Trophoblast cell (in vitro differentiated cells and primary cell): ENCODE measurements around the gene PBX4.

ENCODE experiments used
- DNase-seq, 2 donors: peaks; one replicate each; pipeline ENCODE4 v3.0.0-alpha.2; 2016
- H2AFZ ChIP-seq: 2 replicates; pipeline ENCODE4 v1.6.1; 2013; ENCODE audit warnings: low read length, moderate library complexity, mild to moderate bottlenecking; ENCODE audit not compliant: insufficient read depth, poor library complexity
- H2AK5ac ChIP-seq: 2 replicates; pipeline ENCODE4 v1.6.1; 2013; ENCODE audit warnings: mild to moderate bottlenecking, low read length
- H2BK120ac ChIP-seq: 2 replicates; pipeline ENCODE4 v1.6.1; 2013; ENCODE audit warnings: low read length, mild to moderate bottlenecking, moderate library complexity; ENCODE audit not compliant: insufficient read depth, poor library complexity
- H2BK12ac ChIP-seq: 2 replicates; pipeline ENCODE4 v1.6.1; 2013; ENCODE audit warnings: mild to moderate bottlenecking, low read length, moderate library complexity
- H2BK5ac ChIP-seq: 2 replicates; pipeline ENCODE4 v1.6.1; 2013; ENCODE audit warnings: low read length, low read depth, moderate library complexity, mild to moderate bottlenecking; ENCODE audit not compliant: poor library complexity
- H3K14ac ChIP-seq: 2 replicates; pipeline ENCODE4 v1.6.1; 2013; ENCODE audit warnings: mild to moderate bottlenecking, low read length
- H3K18ac ChIP-seq: 2 replicates; pipeline ENCODE4 v1.6.1; 2013; ENCODE audit warnings: mild to moderate bottlenecking, low read length
- H3K23ac ChIP-seq: 2 replicates; pipeline ENCODE4 v1.6.1; 2013; ENCODE audit warnings: low read length
- H3K27ac ChIP-seq: 2 replicates; pipeline ENCODE4 v1.5.1; 2013; ENCODE audit warnings: low read depth, mild to moderate bottlenecking, inconsistent platforms, low read length, moderate library complexity
- H3K27me3 ChIP-seq: 2 replicates; pipeline ENCODE4 v1.6.1; 2013; ENCODE audit warnings: inconsistent platforms, mild to moderate bottlenecking, low read length, moderate library complexity; ENCODE audit not compliant: insufficient read depth
- H3K36me3 ChIP-seq, 2 experiments: 1 replicate in 1 of 2; 2 replicates in 1 of 2; pipeline ENCODE4 v1.6.1; 2013; ENCODE audit warnings: low read length in 2 of 2, mild to moderate bottlenecking in 2 of 2, moderate library complexity in 1 of 2; ENCODE audit not compliant: insufficient read depth in 2 of 2, control insufficient read depth in 1 of 2
- H3K4ac ChIP-seq: 2 replicates; pipeline ENCODE4 v1.6.1; 2013; ENCODE audit warnings: low read depth, mild to moderate bottlenecking, low read length, moderate library complexity
- H3K4me1 ChIP-seq, 2 experiments: 1 replicate in 1 of 2; 2 replicates in 1 of 2; pipeline ENCODE4 v1.6.1; 2013; ENCODE audit warnings: low read length in 2 of 2, mild to moderate bottlenecking in 2 of 2, moderate library complexity in 1 of 2; ENCODE audit not compliant: insufficient read depth in 2 of 2, control insufficient read depth in 1 of 2
- H3K4me2 ChIP-seq: 2 replicates; pipeline ENCODE4 v1.6.1; 2013; ENCODE audit warnings: inconsistent platforms, mild to moderate bottlenecking, low read length, moderate library complexity
- H3K4me3 ChIP-seq: 2 replicates; pipeline ENCODE4 v1.5.1; 2013; ENCODE audit warnings: mild to moderate bottlenecking, low read depth, low read length, inconsistent platforms
- H3K79me1 ChIP-seq: one replicate; pipeline ENCODE4 v1.6.1; 2013; ENCODE audit warnings: low read length
- H3K79me2 ChIP-seq: 2 replicates; pipeline ENCODE4 v1.6.1; 2013; ENCODE audit warnings: low read length, mild to moderate bottlenecking; ENCODE audit not compliant: control insufficient read depth, insufficient read depth, poor library complexity
- H3K9ac ChIP-seq: 2 replicates; pipeline ENCODE4 v1.6.1; 2013; ENCODE audit warnings: mild to moderate bottlenecking, low read length
- H3K9me3 ChIP-seq: 2 replicates; pipeline ENCODE4 v1.6.1; 2013; ENCODE audit warnings: low read depth, mild to moderate bottlenecking, control low read depth, inconsistent platforms, low read length; ENCODE audit not compliant: insufficient read depth
- H4K12ac ChIP-seq: 2 replicates; pipeline ENCODE4 v1.6.1; 2013; ENCODE audit warnings: low read depth, mild to moderate bottlenecking, low read length, moderate library complexity
- H4K8ac ChIP-seq: 2 replicates; pipeline ENCODE4 v1.6.1; 2013; ENCODE audit warnings: low read depth, mild to moderate bottlenecking, low read length, moderate library complexity
- H4K91ac ChIP-seq: one replicate; pipeline ENCODE4 v1.6.1; 2013; ENCODE audit warnings: low read depth, mild to moderate bottlenecking, low read length, moderate library complexity
- WGBS: extraction: QIAGEN DNeasy Blood & Tissue Kit; methylation state at CpG from one replicate; pipeline ENCODE4 v1.1.7; 2013; ENCODE audit warnings: missing lambda C conversion rate; ENCODE audit not compliant: insufficient read length, insufficient coverage; ENCODE audit errors: extremely low coverage; 5-methylcytosine and 5-hydroxymethylcytosine counted together

Gene PBX4

DNA sequence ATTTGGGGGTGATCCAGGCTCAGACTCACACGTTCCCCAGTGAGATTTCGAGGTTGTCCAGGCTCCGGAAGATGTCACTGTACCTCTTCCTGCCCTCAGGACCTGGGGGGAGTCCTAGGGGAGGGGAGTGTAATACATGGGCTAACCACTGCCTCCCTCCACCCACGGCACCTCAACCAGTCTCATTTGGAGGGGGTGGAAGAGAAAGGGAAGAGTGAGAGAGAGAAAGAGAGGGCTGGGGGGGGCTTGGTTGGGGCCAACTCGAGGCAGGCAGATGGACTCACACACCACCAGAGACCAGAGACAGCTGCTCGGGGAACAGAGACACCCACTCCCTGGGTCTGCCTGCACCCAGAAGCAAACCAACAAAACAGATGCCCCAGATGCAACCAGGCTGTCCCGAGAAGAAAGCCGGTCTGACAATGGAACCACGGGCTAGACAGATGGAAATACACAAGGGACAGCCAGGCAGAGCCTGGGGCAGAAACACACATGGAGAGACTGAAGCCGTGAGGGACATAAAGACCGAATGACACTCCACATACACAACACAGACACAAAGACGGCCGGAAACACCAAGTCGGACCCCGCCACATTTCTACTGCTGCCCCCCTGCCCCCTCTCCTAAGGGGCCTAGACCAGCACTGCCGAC is 24.1 kb upstream of the PBX4 start:
- H3K79me1 ChIP-seq, result peaks cover 11% of the 10 kb centered on the region
- H3K14ac ChIP-seq, result peak overlapping the region; percentile 86
- H3K18ac ChIP-seq, result peak overlapping the region; percentile 18
- H3K9ac ChIP-seq, result peak overlapping the region; percentile 83
- H2BK5ac ChIP-seq, result peak overlapping the region; percentile 24
- H3K36me3 ChIP-seq, result peaks cover 51 to 53% of the 10 kb centered on the region in 2 experiments
- H3K27me3 ChIP-seq, result no peaks in the 10 kb centered on the region
- peak overlapping the region; percentile 40 for H4K91ac ChIP-seq
- peaks cover 2% of the 10 kb centered on the region for H3K79me2 ChIP-seq
- peak overlapping the region; percentile 73 for H4K8ac ChIP-seq
- peak; percentile 20 to 24 for DNase-seq
- H3K4me2 ChIP-seq, result peak overlapping the region; percentile 98
- no peak overlapping the region for H3K23ac ChIP-seq
- H4K12ac ChIP-seq, result peak overlapping the region; percentile 20
- H2AK5ac ChIP-seq, result peak overlapping the region; percentile 32
- H3K4me1 ChIP-seq, result peaks cover 3 to 5% of the 10 kb centered on the region in 2 experiments
- peak overlapping the region; percentile 15 for H2BK120ac ChIP-seq
- no CpG with 5 or more reads among the region's 16 CpGs for WGBS
- H2AFZ ChIP-seq, result peak overlapping the region; percentile 53
- no peak overlapping the region for H2BK12ac ChIP-seq
- peak overlapping the region; percentile 85 for H3K4me3 ChIP-seq
- H3K9me3 ChIP-seq, result no peaks in the 10 kb centered on the region
- H3K4ac ChIP-seq, result peak overlapping the region; percentile 49
- peak overlapping the region; percentile 18 for H3K27ac ChIP-seq

- Histone ChIP-seq H2BK12ac (no peak overlapping the region), H3K4me1 (peaks cover 3 to 4% of the 10 kb centered on the region in 2 experiments), H2BK5ac (no peak overlapping the region), H3K18ac (no peak overlapping the region), H2AK5ac (no peak overlapping the region), H3K4me3 (peak overlapping the region; percentile 6), H2AFZ (no peak overlapping the region), H3K23ac (no peak overlapping the region), H3K36me3 (peaks cover 63 to 67% of the 10 kb centered on the region in 2 experiments), H4K91ac (no peak overlapping the region), H3K14ac (no peak overlapping the region), H3K9me3 (no peaks in the 10 kb centered on the region), H3K79me2 (no peaks in the 10 kb centered on the region), H3K27me3 (no peaks in the 10 kb centered on the region), H2BK120ac (no peak overlapping the region), H3K79me1 (peaks cover 2% of the 10 kb centered on the region), H4K8ac (no peak overlapping the region), H3K9ac (no peak overlapping the region), H3K4me2 (no peak overlapping the region), H3K27ac (no peak overlapping the region), H3K4ac (no peak overlapping the region), H4K12ac (no peak overlapping the region)
- WGBS, result no CpG with 5 or more reads among the region's 53 CpGs
- no peak for DNase-seq
Observed at GRCh38 chr19:19637523-19638251, 19.2 kb upstream of the PBX4 start.

GRCh38 chr19:19637186-19637522 is 18.7 kb upstream of the PBX4 start:
- no peak overlapping the region for H2AFZ ChIP-seq
- no peak overlapping the region for H3K18ac ChIP-seq
- H3K9ac ChIP-seq, result no peak overlapping the region
- H3K14ac ChIP-seq, result no peak overlapping the region
- no peak overlapping the region for H3K4me2 ChIP-seq
- no peak overlapping the region for H3K4me3 ChIP-seq
- no peak overlapping the region for H3K27ac ChIP-seq
- no peak overlapping the region for H2AK5ac ChIP-seq
- WGBS, result no CpG with 5 or more reads among the region's 27 CpGs
- no peaks in the 10 kb centered on the region for H3K4me1 ChIP-seq
- peaks cover 67 to 69% of the 10 kb centered on the region in 2 experiments for H3K36me3 ChIP-seq
- no peak overlapping the region for H2BK5ac ChIP-seq
- H3K79me1 ChIP-seq, result no peaks in the 10 kb centered on the region
- no peaks in the 10 kb centered on the region for H3K27me3 ChIP-seq
- no peak overlapping the region for H4K91ac ChIP-seq
- no peak for DNase-seq
- H3K79me2 ChIP-seq, result no peaks in the 10 kb centered on the region
- H2BK120ac ChIP-seq, result no peak overlapping the region
- H3K4ac ChIP-seq, result no peak overlapping the region
- H3K9me3 ChIP-seq, result no peaks in the 10 kb centered on the region
- no peak overlapping the region for H3K23ac ChIP-seq
- H4K12ac ChIP-seq, result no peak overlapping the region
- H2BK12ac ChIP-seq, result no peak overlapping the region
- no peak overlapping the region for H4K8ac ChIP-seq

DNA sequence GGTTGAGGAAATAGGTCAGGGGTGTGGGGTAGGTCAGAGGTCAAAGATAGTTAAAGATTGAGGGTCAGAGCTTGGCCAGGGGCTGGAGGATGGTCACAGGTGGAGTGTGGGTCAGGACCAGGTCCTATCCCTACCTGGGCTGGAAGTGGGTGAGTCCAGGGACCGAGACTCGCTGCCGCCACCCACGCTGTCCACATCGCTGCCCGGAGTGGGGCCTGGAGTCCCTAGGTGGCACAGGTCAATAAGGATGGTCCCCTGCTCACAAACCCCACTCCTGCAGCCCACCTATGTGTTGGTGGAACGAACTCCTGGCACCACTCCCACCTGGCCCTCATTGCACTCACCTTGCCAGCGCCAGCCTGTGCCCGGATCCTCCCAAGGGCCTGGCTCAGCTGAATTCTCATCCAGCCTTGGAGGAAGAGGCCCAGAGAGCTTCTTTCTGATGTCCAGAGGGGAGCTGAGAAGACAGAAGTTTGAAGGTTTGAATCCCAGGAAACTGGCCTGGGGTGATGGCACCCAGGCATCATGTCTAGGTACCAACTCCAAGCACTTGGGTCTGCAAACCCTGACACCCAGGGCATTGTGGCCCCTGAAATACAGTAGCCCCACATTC is 18.2 kb upstream of the PBX4 start:
- Histone ChIP-seq H3K23ac (no peak overlapping the region), H3K4me1 (no peaks in the 10 kb centered on the region), H4K91ac (no peak overlapping the region), H3K4me2 (no peak overlapping the region), H3K4me3 (peak overlapping the region; percentile 46), H3K27ac (no peak overlapping the region), H2AFZ (no peak overlapping the region), H3K4ac (no peak overlapping the region), H3K9me3 (no peaks in the 10 kb centered on the region), H3K36me3 (peaks cover 66 to 67% of the 10 kb centered on the region in 2 experiments), H2BK5ac (no peak overlapping the region), H3K79me2 (no peaks in the 10 kb centered on the region), H2AK5ac (no peak overlapping the region), H2BK120ac (no peak overlapping the region), H4K12ac (no peak overlapping the region), H4K8ac (no peak overlapping the region), H3K79me1 (no peaks in the 10 kb centered on the region), H3K14ac (no peak overlapping the region), H3K18ac (no peak overlapping the region), H3K9ac (no peak overlapping the region), H2BK12ac (no peak overlapping the region), H3K27me3 (no peaks in the 10 kb centered on the region)
- no peak for DNase-seq
- WGBS, result no CpG with 5 or more reads among the region's 9 CpGs
